OCI-LY1 (cell line): ENCODE results near the gene FAM151B.
A peak's percentile ranks its signal among the peaks of the same experiment; 100 is the strongest.

Experiments
- H2AFZ ChIP-seq: fragments of 200-600 bp; sonication (generic), shearing (Covaris generic); 2 replicates; pipeline ENCODE4 v1.6.0; 2014; ENCODE audit warnings: antibody characterized with exemption, mild to moderate bottlenecking, low read length
- H3F3A ChIP-seq: fragments of 200-600 bp; sonication (generic), shearing (Covaris generic); 2 replicates; pipeline ENCODE4 v1.6.0; 2014; ENCODE audit warnings: mild to moderate bottlenecking, antibody characterized with exemption, low read length, moderate library complexity; ENCODE audit not compliant: insufficient read depth
- H3K27ac ChIP-seq: fragments of 200-600 bp; sonication (generic); 2 replicates; pipeline ENCODE4 v1.5.1; 2014; ENCODE audit warnings: low read length, mixed run types, mild to moderate bottlenecking, low read depth; ENCODE audit not compliant: poor library complexity, severe bottlenecking
- H3K27me3 ChIP-seq: fragments of 200-600 bp; sonication (generic); 2 replicates; pipeline ENCODE4 v1.6.0; 2014; ENCODE audit warnings: antibody characterized with exemption, mild to moderate bottlenecking, low read length, moderate library complexity; ENCODE audit not compliant: insufficient read depth
- H3K36me3 ChIP-seq: fragments of 200-600 bp; sonication (generic); 2 replicates; pipeline ENCODE4 v1.6.1; 2014; ENCODE audit warnings: mild to moderate bottlenecking, antibody characterized with exemption, low read length, moderate library complexity, mixed read lengths; ENCODE audit not compliant: insufficient read depth
- H3K4me1 ChIP-seq: fragments of 200-600 bp; sonication (generic); 2 replicates; pipeline ENCODE4 v1.5.1; 2014; ENCODE audit warnings: mild to moderate bottlenecking, low read length, moderate library complexity; ENCODE audit not compliant: insufficient read depth, severe bottlenecking
- H3K4me2 ChIP-seq: fragments of 200-600 bp; sonication (generic), shearing (Covaris generic); 2 replicates; pipeline ENCODE4 v1.6.1; 2014; ENCODE audit warnings: low read length
- H3K4me3 ChIP-seq: fragments of 200-600 bp; sonication (generic); 2 replicates; pipeline ENCODE4 v1.5.1; 2014; ENCODE audit warnings: low read length, low read depth, mild to moderate bottlenecking, mixed read lengths; ENCODE audit not compliant: poor library complexity, severe bottlenecking
- H3K79me2 ChIP-seq: fragments of 200-600 bp; shearing (Covaris generic); 2 replicates; pipeline ENCODE4 v1.6.1; 2016; ENCODE audit warnings: mixed run types, low read length, mixed read lengths; ENCODE audit not compliant: insufficient read depth
- H3K9ac ChIP-seq: fragments of 200-600 bp; sonication (generic), shearing (Covaris generic); 2 replicates; pipeline ENCODE4 v1.6.1; 2014; ENCODE audit warnings: mild to moderate bottlenecking, low read length, mixed read lengths
- H3K9me2 ChIP-seq: fragments of 200-600 bp; sonication (generic), shearing (Covaris generic); 2 replicates; pipeline ENCODE4 v1.6.1; 2014; ENCODE audit warnings: low read depth, mild to moderate bottlenecking, low read length, mixed read lengths
- H3K9me3 ChIP-seq: fragments of 200-600 bp; shearing (Covaris generic); 2 replicates; pipeline ENCODE4 v1.6.1; 2014; ENCODE audit warnings: low read length, mixed read lengths
- H4K20me1 ChIP-seq: fragments of 200-600 bp; sonication (generic), shearing (Covaris generic); 2 replicates; pipeline ENCODE4 v1.6.0; 2016; ENCODE audit warnings: mild to moderate bottlenecking, low read length; ENCODE audit not compliant: insufficient read depth
- EZH2 ChIP-seq: fragments of 200-600 bp; sonication (generic), shearing (Covaris generic); IDR thresholded peaks from 2 replicates; pipeline ENCODE4 v1.8.0; 2017; ENCODE audit warnings: borderline replicate concordance, mixed run types, mild to moderate bottlenecking, antibody characterized with exemption, low read length, moderate library complexity, mixed read lengths
- TF ChIP-seq, protein P1 (sequence below): fragments of 200-600 bp; sonication (generic), shearing (Covaris generic); IDR thresholded peaks from 2 replicates; pipeline ENCODE4 v1.5.1; 2017; ENCODE audit warnings: mild to moderate bottlenecking, antibody characterized with exemption, low read length, moderate library complexity, mixed read lengths

FAM151B gene

DNA sequence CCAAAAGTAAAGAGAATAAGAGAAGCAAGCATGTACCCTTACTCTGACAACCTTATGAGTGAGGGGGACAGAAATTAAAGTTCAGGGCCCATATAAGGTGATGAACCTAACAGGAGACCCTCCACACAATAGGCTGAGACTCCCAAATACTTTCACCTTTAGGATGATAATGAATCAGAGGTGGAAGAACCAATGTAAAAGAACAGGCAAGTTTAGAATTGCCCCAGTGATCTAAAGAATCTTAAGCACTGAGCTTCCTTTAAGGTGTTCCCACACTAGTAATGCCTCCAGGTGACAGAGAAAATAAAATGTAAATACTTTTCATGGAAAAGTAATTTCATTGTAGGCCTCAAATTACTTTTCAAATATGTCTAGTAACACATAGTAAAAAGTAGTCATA lies 8.2 kb upstream of the FAM151B start:
- TF ChIP-seq EZH2: no peak
- TF ChIP-seq, protein P1, sequence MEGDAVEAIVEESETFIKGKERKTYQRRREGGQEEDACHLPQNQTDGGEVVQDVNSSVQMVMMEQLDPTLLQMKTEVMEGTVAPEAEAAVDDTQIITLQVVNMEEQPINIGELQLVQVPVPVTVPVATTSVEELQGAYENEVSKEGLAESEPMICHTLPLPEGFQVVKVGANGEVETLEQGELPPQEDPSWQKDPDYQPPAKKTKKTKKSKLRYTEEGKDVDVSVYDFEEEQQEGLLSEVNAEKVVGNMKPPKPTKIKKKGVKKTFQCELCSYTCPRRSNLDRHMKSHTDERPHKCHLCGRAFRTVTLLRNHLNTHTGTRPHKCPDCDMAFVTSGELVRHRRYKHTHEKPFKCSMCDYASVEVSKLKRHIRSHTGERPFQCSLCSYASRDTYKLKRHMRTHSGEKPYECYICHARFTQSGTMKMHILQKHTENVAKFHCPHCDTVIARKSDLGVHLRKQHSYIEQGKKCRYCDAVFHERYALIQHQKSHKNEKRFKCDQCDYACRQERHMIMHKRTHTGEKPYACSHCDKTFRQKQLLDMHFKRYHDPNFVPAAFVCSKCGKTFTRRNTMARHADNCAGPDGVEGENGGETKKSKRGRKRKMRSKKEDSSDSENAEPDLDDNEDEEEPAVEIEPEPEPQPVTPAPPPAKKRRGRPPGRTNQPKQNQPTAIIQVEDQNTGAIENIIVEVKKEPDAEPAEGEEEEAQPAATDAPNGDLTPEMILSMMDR: no peak
- H3K27me3 ChIP-seq: no peaks in the 10 kb centered on the region
- no peaks in the 10 kb centered on the region for H3K4me1 ChIP-seq
- H3K4me3 ChIP-seq: no peak overlapping the region
- no peak overlapping the region for H3K4me2 ChIP-seq
- no peak overlapping the region for H3K27ac ChIP-seq
- no peaks in the 10 kb centered on the region for H3K9me2 ChIP-seq
- H3K36me3 ChIP-seq: peaks cover 4% of the 10 kb centered on the region; the same call in 1 of the 2 replicates
- no peak overlapping the region for H2AFZ ChIP-seq
- H3K9me3 ChIP-seq: peaks cover 5% of the 10 kb centered on the region
- no peak overlapping the region for H3K9ac ChIP-seq
- H4K20me1 ChIP-seq: no peaks in the 10 kb centered on the region
- H3K79me2 ChIP-seq: no peaks in the 10 kb centered on the region
- H3F3A ChIP-seq: no peaks in the 10 kb centered on the region

DNA sequence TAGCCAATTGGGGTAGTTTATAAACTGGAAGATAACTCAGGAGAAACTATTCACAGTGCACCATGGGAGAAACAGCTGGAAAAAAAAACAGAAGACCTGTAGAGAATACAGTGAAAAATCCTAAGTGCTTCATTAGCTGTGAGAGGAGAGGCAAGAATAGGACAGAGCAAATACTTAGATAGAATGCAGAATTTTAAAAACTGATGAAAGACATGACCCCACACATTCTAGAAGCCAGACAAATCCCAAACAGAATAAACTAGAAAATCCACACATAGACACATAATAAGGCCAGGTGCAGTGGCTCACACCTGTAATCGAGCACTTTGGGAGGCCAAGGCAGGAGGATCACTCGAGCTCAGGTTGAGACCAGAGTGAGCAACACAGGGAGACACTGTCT lies 7.5 kb upstream of the FAM151B start:
- Histone ChIP-seq H3K4me1 (no peaks in the 10 kb centered on the region), H3K79me2 (no peaks in the 10 kb centered on the region), H3K9me2 (no peaks in the 10 kb centered on the region), H3K36me3 (no peaks in the 10 kb centered on the region), H3K9ac (no peak overlapping the region), H4K20me1 (no peaks in the 10 kb centered on the region), H2AFZ (no peak overlapping the region), H3K4me3 (no peak overlapping the region), H3F3A (no peaks in the 10 kb centered on the region), H3K4me2 (no peak overlapping the region), H3K9me3 (peaks cover 5% of the 10 kb centered on the region), H3K27ac (no peak overlapping the region), H3K27me3 (no peaks in the 10 kb centered on the region)
- TF ChIP-seq, protein P1: no peak
- no peak for TF ChIP-seq EZH2

DNA sequence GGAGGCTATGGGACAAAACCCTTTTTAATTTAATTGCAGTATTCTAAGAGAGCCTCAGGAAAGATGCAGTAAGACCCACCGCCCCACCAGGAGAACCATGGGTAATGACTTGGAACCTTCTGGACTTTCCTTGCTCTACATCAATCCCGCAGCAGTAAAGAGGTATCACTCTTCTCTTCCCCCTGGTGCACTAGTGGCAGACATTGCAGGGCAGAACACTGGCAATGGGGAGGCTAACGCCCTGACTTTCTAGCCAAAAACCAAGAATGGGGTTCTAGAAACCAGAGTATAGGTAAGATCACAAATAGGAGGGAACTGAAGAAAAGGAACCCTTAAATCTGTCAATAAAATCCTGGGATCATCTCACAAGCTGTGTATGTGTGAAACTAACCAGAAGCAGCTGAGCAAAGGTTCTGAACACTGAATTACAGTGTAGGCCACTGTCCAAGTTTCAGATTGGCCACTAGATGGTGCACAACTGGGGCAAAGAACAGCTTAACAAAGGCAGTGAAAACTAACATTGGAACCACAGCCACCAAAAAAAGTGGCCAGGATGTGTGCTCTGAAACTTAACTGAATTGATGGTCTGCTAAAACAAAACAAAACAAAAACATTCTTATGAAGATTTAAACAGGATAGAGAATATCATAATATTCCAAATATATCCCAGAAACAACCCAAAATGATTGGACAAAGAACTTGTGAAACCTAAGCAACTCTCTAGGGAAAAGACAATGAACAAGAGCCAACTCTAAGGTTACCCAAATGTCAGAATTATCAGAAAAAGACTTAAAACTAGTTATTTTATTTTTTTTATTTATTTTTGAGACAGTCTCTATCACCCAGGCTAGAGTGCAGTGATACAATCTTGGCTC lies 6.6 kb upstream of the FAM151B start:
- Histone ChIP-seq H3F3A (no peaks in the 10 kb centered on the region), H2AFZ (no peak overlapping the region), H3K9me3 (peaks cover 5% of the 10 kb centered on the region), H3K4me1 (no peaks in the 10 kb centered on the region), H3K36me3 (no peaks in the 10 kb centered on the region), H3K4me3 (no peak overlapping the region), H4K20me1 (no peaks in the 10 kb centered on the region), H3K79me2 (no peaks in the 10 kb centered on the region), H3K27ac (no peak overlapping the region), H3K27me3 (no peaks in the 10 kb centered on the region), H3K4me2 (no peak overlapping the region), H3K9me2 (no peaks in the 10 kb centered on the region), H3K9ac (no peak overlapping the region)
- TF ChIP-seq EZH2: no peak
- TF ChIP-seq, protein P1: peak; percentile 87
